K562 (cell line): ENCODE data around the gene PHC1. TPM values are rescaled to one million over a fixed set of nuclear protein-coding genes. Genes with fewer than 3 reads are reported as not detected.

Source experiments
- ATAC-seq: fragments of 200-7000 bp; cut with Tn5 transposase; 3 replicates; pipeline ENCODE4 v1.9.1; 2020; ENCODE audit warnings: moderate library complexity
- BruUV-seq: library from RNA; stranded (reverse); fragments of 400-500 nt; replicated peaks from 2 replicates; lab custom pipeline; 2021; lab: Mats Ljungman, UMichigan
- CTCF ChIA-PET: fragments of 300-600 bp; formaldehyde crosslinking; extraction: SDS; loops from one replicate; lab custom pipeline; 2021; ENCODE audit warnings: low intra/inter-chr PET ratio; lab: Yijun Ruan, JAX
- POLR2A ChIA-PET: fragments of 300-600, 350-650 bp; sonication (Branson Sonifier 250); formaldehyde crosslinking; extraction: SDS; loops from one replicate; lab custom pipeline; 2021; ENCODE audit warnings: antibody characterized with exemption, inconsistent platforms; lab: Yijun Ruan, JAX
- DNase-seq, 4 experiments: peaks; one replicate each; pipeline versions ENCODE4 v3.0.0 to v3.0.0-alpha.2; 2011 to 2018; ENCODE audit warnings: low spot score in 3 of 4, mixed read lengths in 3 of 4; ENCODE audit errors: extremely low read depth in 1 of 4
- FAIRE-seq: peaks from 2 replicates; lab custom pipeline; 2011; peaks lifted over from hg19 to GRCh38; lab: Jason Lieb, UNC
- H2AFZ ChIP-seq: 2 replicates; pipeline ENCODE4 v1.6.0; 2011; ENCODE audit warnings: low read depth, low read length, control low read depth, inconsistent platforms
- H3K27ac ChIP-seq: fragments of 200-600 bp; 3 replicates; pipeline ENCODE4 v1.8.0; 2011; ENCODE audit warnings: low read depth, mild to moderate bottlenecking, control low read depth, inconsistent platforms, low read length, moderate library complexity, mixed read lengths; ENCODE audit errors: extremely low read depth
- H3K27me3 ChIP-seq, 2 experiments: fragments of 300-600 bp in 1 of 2; 2 replicates in 1 of 2; 3 replicates in 1 of 2; pipeline versions ENCODE4 v1.6.0 to v1.8.0; 2011; ENCODE audit warnings: inconsistent platforms in 2 of 2, low read length in 2 of 2, mild to moderate bottlenecking in 1 of 2, mixed read lengths in 1 of 2, moderate library complexity in 1 of 2; ENCODE audit not compliant: control insufficient read depth in 2 of 2, insufficient read depth in 2 of 2
- H3K36me3 ChIP-seq: fragments of 300-600 bp; 3 replicates; pipeline ENCODE4 v1.8.0; 2011; ENCODE audit warnings: mild to moderate bottlenecking, low read length, inconsistent platforms; ENCODE audit not compliant: control insufficient read depth, insufficient read depth
- H3K4me1 ChIP-seq, 2 experiments: fragments of 200-600 bp in 1 of 2; replicated peaks in 1 of 2; 2 replicates in 1 of 2; 3 replicates in 1 of 2; pipeline versions ENCODE4 v1.5.1 to v1.8.0; 2011; ENCODE audit warnings: inconsistent platforms in 2 of 2, low read length in 2 of 2, mild to moderate bottlenecking in 1 of 2, mixed read lengths in 1 of 2, moderate library complexity in 1 of 2; ENCODE audit not compliant: control insufficient read depth in 2 of 2, insufficient read depth in 2 of 2
- H3K4me2 ChIP-seq: 2 replicates; pipeline ENCODE4 v1.6.1; 2011; ENCODE audit warnings: low read length, control low read depth, inconsistent platforms, mixed read lengths; ENCODE audit not compliant: insufficient read depth
- H3K4me3 ChIP-seq: fragments of 200-600 bp; sonication (generic), shearing (Covaris generic); 2 replicates; pipeline ENCODE4 v1.5.1; 2016; ENCODE audit warnings: control low read depth, inconsistent platforms
- H3K79me2 ChIP-seq: fragments of 200-600 bp; 3 replicates; pipeline ENCODE4 v1.8.0; 2011; ENCODE audit warnings: low read length, inconsistent platforms; ENCODE audit not compliant: control insufficient read depth, insufficient read depth
- H3K9ac ChIP-seq, 2 experiments: 2 replicates each; pipeline versions ENCODE4 v1.6.0 to v1.6.1; 2011; ENCODE audit warnings: low read depth in 2 of 2, low read length in 2 of 2, control low read depth in 1 of 2, inconsistent platforms in 1 of 2, mild to moderate bottlenecking in 1 of 2, mixed read lengths in 1 of 2; ENCODE audit not compliant: insufficient read depth in 1 of 2
- H3K9me1 ChIP-seq: one replicate; pipeline ENCODE4 v1.6.0; 2011; ENCODE audit warnings: inconsistent platforms, mild to moderate bottlenecking, low read length, moderate library complexity; ENCODE audit not compliant: control insufficient read depth, insufficient read depth
- H3K9me3 ChIP-seq: replicated peaks from 2 replicates; pipeline ENCODE4 v1.5.1; 2011; ENCODE audit warnings: low read depth, low read length, inconsistent platforms; ENCODE audit not compliant: control insufficient read depth, insufficient read depth
- H4K20me1 ChIP-seq: replicated peaks from 2 replicates; pipeline ENCODE4 v1.6.1; 2011; ENCODE audit warnings: low read length, inconsistent platforms, mixed read lengths; ENCODE audit not compliant: control insufficient read depth, insufficient read depth
- BDP1 ChIP-seq: IDR thresholded peaks from 3 replicates; pipeline ENCODE4 v1.6.1; 2011; ENCODE audit not compliant: insufficient read length, insufficient read depth
- CREB1 ChIP-seq, 2 experiments: sonication (generic) in 1 of 2; formaldehyde crosslinking in 1 of 2; IDR thresholded peaks; 2 replicates each; pipeline versions ENCODE4 v1.6.1 to v1.8.0; 2012 to 2022; ENCODE audit warnings: inconsistent platforms in 1 of 2, mild to moderate bottlenecking in 1 of 2, missing genetic modification reagents in 1 of 2, moderate library complexity in 1 of 2
- HDAC1 ChIP-seq, 2 experiments: fragments of 450-650 bp; IDR thresholded peaks; 2 replicates each; pipeline ENCODE4 v1.6.1; 2016 to 2017; ENCODE audit warnings: inconsistent platforms in 1 of 2, mild to moderate bottlenecking in 1 of 2, moderate library complexity in 1 of 2
- PHTF2 ChIP-seq: fragments of 250-450 bp; sonication (Bioruptor Pico); IDR thresholded peaks from 2 replicates; pipeline ENCODE4 v1.5.0; 2021; ENCODE audit warnings: mild to moderate bottlenecking
- POLR2G ChIP-seq: fragments of 200-400 bp; formaldehyde crosslinking; IDR thresholded peaks from 2 replicates; pipeline ENCODE4 v1.6.1; 2017; ENCODE audit warnings: low read depth, mild to moderate bottlenecking, antibody characterized with exemption, low read length, moderate library complexity
- SOX6 ChIP-seq: fragments of 450-650 bp; IDR thresholded peaks from 2 replicates; pipeline ENCODE4 v1.6.1; 2014; ENCODE audit warnings: mild to moderate bottlenecking
- TRIM28 ChIP-seq: fragments of 450-650 bp; IDR thresholded peaks from 2 replicates; pipeline ENCODE4 v1.6.1; 2017
- ZNF140 ChIP-seq: fragments of 250-450 bp; sonication (Bioruptor Pico); IDR thresholded peaks from 2 replicates; pipeline ENCODE4 v1.8.0; 2021; ENCODE audit warnings: moderate library complexity, mild to moderate bottlenecking, inconsistent platforms
- ZNF224 ChIP-seq: sonication (generic); formaldehyde crosslinking; IDR thresholded peaks from 2 replicates; pipeline ENCODE4 v1.8.0; 2022; ENCODE audit warnings: mild to moderate bottlenecking, missing genetic modification reagents
- ZNF644 ChIP-seq: fragments of 200-800 bp; sonication (Bioruptor generic); IDR thresholded peaks from 2 replicates; pipeline ENCODE4 v1.6.1; 2016; ENCODE audit warnings: low read depth, missing genetic modification characterization, missing compliant biosample characterization
- in situ Hi-C: fragments of 300-500 bp; cut with MboI; formaldehyde crosslinking; loops from 4 replicates; pipeline ENCODE4 v1.15.0; 2018; ENCODE audit warnings: inconsistent platforms, mixed read lengths
- intact Hi-C: fragments of 100-400 bp; cut with micrococcal nuclease; formaldehyde crosslinking; loops from 2 replicates; pipeline ENCODE4 v1.14.2; 2022
- polyA plus RNA-seq, 8 experiments: library from polyadenylated mRNA; depleted of rRNA in 4 of 8; stranded (reverse) in 5 of 8; unstranded in 3 of 8; fragments of >200 nt; fragmentation: Nextera tagmentation in 2 of 8; fragmentation: Illumina TruSeq in 1 of 8; extraction: Ambion mirVana in 2 of 8; extraction: Trizol in 1 of 8; gene quantifications; 2 replicates each; pipeline versions ENCODE4 v1.2.1 to v1.2.3, GENCODE V29; 2011 to 2014; ENCODE audit warnings: inconsistent platforms in 1 of 8, missing spikeins in 1 of 8
- total RNA-seq, 7 experiments: library from RNA; depleted of rRNA in 6 of 7; stranded (reverse); fragments of >200 nt in 6 of 7; fragmentation: Illumina TruSeq in 2 of 7; extraction: Trizol in 2 of 7; gene quantifications; 2 replicates each; pipeline versions ENCODE4 v1.2.1 to v1.2.3, GENCODE V29; 2011 to 2021; ENCODE audit warnings: low replicate concordance in 1 of 7
- TF ChIP-seq, protein P1 (sequence below): fragments of 450-650 bp; formaldehyde crosslinking; IDR thresholded peaks from 2 replicates; pipeline ENCODE4 v1.4.0; 2022; ENCODE audit warnings: mild to moderate bottlenecking, moderate library complexity
- TF ChIP-seq, protein P2 (sequence below), 2 experiments: IDR thresholded peaks in 1 of 2; conservative IDR thresholded peaks in 1 of 2; 2 replicates each; pipeline ENCODE4 v1.6.1; 2016; ENCODE audit warnings: low read depth in 2 of 2, mild to moderate bottlenecking in 1 of 2, missing compliant biosample characterization in 1 of 2, missing genetic modification characterization in 1 of 2, moderate library complexity in 1 of 2
- TF ChIP-seq, protein P3 (sequence below): fragments of 250-450 bp; sonication (Bioruptor Pico); IDR thresholded peaks from 2 replicates; pipeline ENCODE4 v1.8.0; 2021; ENCODE audit warnings: moderate library complexity, mild to moderate bottlenecking, inconsistent platforms
- TF ChIP-seq, protein P4 (sequence below): IDR thresholded peaks from 2 replicates; pipeline ENCODE4 v1.6.1; 2012; ENCODE audit warnings: low read depth, low read length, improper control_type of control experiment, borderline replicate concordance
- TF ChIP-seq, protein P5 (sequence below): fragments of 450-650 bp; formaldehyde crosslinking; IDR thresholded peaks from 2 replicates; pipeline ENCODE4 v1.4.0; 2022; ENCODE audit warnings: missing genetic modification characterization

Gene PHC1
- total and polyA plus RNA-seq, 9 of the 15 experiments (the other 6 are each of a cell fraction or from before 2014, with no cell fraction given) = 1.9 to 13.7 (median 6.9) TPM

- TF ChIP-seq, protein P1, sequence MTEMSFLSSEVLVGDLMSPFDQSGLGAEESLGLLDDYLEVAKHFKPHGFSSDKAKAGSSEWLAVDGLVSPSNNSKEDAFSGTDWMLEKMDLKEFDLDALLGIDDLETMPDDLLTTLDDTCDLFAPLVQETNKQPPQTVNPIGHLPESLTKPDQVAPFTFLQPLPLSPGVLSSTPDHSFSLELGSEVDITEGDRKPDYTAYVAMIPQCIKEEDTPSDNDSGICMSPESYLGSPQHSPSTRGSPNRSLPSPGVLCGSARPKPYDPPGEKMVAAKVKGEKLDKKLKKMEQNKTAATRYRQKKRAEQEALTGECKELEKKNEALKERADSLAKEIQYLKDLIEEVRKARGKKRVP = no peak
- TF ChIP-seq TRIM28 (no peak), SOX6 (no peak), ZNF644 (no peak), ZNF224 (CRISPR knock-in tag) (no peak), PHTF2 (CRISPR knock-in tag) (no peak), BDP1 (no peak)
- TF ChIP-seq, protein P2, sequence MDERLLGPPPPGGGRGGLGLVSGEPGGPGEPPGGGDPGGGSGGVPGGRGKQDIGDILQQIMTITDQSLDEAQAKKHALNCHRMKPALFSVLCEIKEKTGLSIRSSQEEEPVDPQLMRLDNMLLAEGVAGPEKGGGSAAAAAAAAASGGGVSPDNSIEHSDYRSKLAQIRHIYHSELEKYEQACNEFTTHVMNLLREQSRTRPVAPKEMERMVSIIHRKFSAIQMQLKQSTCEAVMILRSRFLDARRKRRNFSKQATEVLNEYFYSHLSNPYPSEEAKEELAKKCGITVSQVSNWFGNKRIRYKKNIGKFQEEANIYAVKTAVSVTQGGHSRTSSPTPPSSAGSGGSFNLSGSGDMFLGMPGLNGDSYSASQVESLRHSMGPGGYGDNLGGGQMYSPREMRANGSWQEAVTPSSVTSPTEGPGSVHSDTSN (CRISPR knock-in tag; IDR thresholded peaks at IDR 0.05; ENCODE audit: low read depth) = no peak
- TF ChIP-seq, protein P2 (tag; conservative IDR thresholded peaks at IDR 0.05; ENCODE audit: low read depth) = no peak
Observed at GRCh38 chr12:8960176-8960575, 45.9 kb downstream of the PHC1 start (continued).

DNA sequence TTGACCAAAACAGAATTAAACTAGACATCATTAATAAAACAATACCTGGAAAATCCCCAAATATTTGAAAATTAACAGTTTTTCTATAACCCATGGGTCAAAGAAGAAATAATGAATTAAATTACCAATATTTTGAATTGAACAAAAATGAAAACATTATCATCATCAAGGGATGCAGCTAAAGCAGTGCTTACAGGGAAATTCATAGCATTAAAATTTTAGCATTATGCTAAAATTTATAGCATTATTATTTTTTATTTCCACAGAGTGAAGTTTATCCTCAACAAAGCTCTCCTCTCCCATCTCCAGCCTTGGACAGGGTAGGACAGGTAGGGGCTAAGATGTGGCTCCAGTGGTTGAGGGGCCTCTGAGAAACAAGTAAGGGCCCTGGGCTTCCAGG, 54.5 kb downstream of the PHC1 start:
- Histone ChIP-seq H4K20me1 (no peaks in the 10 kb centered on the region), H3K9ac (no peak overlapping the region), H3K27ac (no peak overlapping the region), H3K27me3 (no peaks in the 10 kb centered on the region), H3K79me2 (no peaks in the 10 kb centered on the region), H3K9me1 (no peaks in the 10 kb centered on the region), H3K4me3 (no peak overlapping the region), H3K9me3 (no peaks in the 10 kb centered on the region), H3K4me1 (no peaks in the 10 kb centered on the region), H2AFZ (no peak overlapping the region), H3K36me3 (no peaks in the 10 kb centered on the region), H3K4me2 (no peak overlapping the region)
- no TSS peak for BruUV-seq
- POLR2A ChIA-PET = no interaction called here
- CTCF ChIA-PET = no interaction called here
- in situ Hi-C loops = no loop called here
- no peak for ATAC-seq
- DNase-seq = no peak
- no peak for FAIRE-seq
- intact Hi-C loops = no loop called here
- TF ChIP-seq POLR2G (no peak), HDAC1 (IDR thresholded peaks at IDR 0.05) (no peak), CREB1 (IDR thresholded peaks at IDR 0.05) (no peak), CREB1 (CRISPR knock-in tag; IDR thresholded peaks at IDR 0.05) (no peak), ZNF140 (no peak)
- TF ChIP-seq, protein P3, sequence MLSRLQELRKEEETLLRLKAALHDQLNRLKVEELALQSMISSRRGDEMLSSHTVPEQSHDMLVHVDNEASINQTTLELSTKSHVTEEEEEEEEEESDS (CRISPR knock-in tag) = no peak
- TF ChIP-seq, protein P4, sequence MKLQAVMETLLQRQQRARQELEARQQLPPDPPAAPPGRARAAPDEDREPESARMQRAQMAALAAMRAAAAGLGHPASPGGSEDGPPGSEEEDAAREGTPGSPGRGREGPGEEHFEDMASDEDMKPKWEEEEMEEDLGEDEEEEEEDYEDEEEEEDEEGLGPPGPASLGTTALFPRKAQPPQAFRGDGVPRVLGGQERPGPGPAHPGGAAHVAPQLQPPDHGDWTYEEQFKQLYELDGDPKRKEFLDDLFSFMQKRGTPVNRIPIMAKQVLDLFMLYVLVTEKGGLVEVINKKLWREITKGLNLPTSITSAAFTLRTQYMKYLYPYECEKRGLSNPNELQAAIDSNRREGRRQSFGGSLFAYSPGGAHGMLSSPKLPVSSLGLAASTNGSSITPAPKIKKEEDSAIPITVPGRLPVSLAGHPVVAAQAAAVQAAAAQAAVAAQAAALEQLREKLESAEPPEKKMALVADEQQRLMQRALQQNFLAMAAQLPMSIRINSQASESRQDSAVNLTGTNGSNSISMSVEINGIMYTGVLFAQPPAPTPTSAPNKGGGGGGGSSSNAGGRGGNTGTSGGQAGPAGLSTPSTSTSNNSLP = no peak
- TF ChIP-seq, protein P5, sequence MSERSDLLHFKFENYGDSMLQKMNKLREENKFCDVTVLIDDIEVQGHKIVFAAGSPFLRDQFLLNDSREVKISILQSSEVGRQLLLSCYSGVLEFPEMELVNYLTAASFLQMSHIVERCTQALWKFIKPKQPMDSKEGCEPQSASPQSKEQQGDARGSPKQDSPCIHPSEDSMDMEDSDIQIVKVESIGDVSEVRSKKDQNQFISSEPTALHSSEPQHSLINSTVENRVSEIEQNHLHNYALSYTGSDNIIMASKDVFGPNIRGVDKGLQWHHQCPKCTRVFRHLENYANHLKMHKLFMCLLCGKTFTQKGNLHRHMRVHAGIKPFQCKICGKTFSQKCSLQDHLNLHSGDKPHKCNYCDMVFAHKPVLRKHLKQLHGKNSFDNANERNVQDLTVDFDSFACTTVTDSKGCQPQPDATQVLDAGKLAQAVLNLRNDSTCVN = no peak
